ENCODE measurements around the gene EIF3K.
"Not testable (repeated sequence)": the region's sequence is repeated elsewhere in the genome, so short reads cannot be mapped to it uniquely, and the experiment has no call there.

Gene EIF3K

GRCh38 chr19:38618590-38619360, at the start of gene EIF3K:
TSS of gene EIF3K (plus strand) at chr19:38619188. CDS start at chr19:38619269, 81 bp downstream.
- Histone ChIP-seq H3K27me3 (ENCODE audit: control insufficient read depth, insufficient read depth, low read length) (no peaks in the 10 kb centered on the region), H3K9ac (ENCODE audit: low read length) (peak within 1 kb of the TSS; percentile 85), H3K36me3 (ENCODE audit: control insufficient read depth, insufficient read depth, low read length) (peaks cover 8% of the 10 kb centered on the region), H3K4me1 (ENCODE audit: control insufficient read depth, insufficient read depth, low read length) (peaks cover 17% of the 10 kb centered on the region), H3K9me3 (ENCODE audit: control insufficient read depth, low read length) (no peaks in the 10 kb centered on the region), H3K4me3 (ENCODE audit: low read length) (peak within 1 kb of the TSS; percentile 78)

GRCh38 chr19:38569368-38569983, 49.5 kb upstream of the EIF3K start:
- Histone ChIP-seq H3K9ac (ENCODE audit: low read length) (no peak overlapping the region), H3K27me3 (ENCODE audit: control insufficient read depth, insufficient read depth, low read length) (peaks cover 7% of the 10 kb centered on the region), H3K36me3 (ENCODE audit: control insufficient read depth, insufficient read depth, low read length) (no peaks in the 10 kb centered on the region), H3K4me1 (ENCODE audit: control insufficient read depth, insufficient read depth, low read length) (no peaks in the 10 kb centered on the region), H3K4me3 (ENCODE audit: low read length) (no peak overlapping the region), H3K9me3 (ENCODE audit: control insufficient read depth, low read length) (no peaks in the 10 kb centered on the region)

- Histone ChIP-seq H3K9ac (ENCODE audit: low read length) (no peak overlapping the region), H3K4me1 (ENCODE audit: control insufficient read depth, insufficient read depth, low read length) (no peaks in the 10 kb centered on the region), H3K36me3 (ENCODE audit: control insufficient read depth, insufficient read depth, low read length) (no peaks in the 10 kb centered on the region), H3K9me3 (ENCODE audit: control insufficient read depth, low read length) (no peaks in the 10 kb centered on the region), H3K27me3 (ENCODE audit: control insufficient read depth, insufficient read depth, low read length) (no peaks in the 10 kb centered on the region), H3K4me3 (ENCODE audit: low read length) (no peak overlapping the region)
These were observed 47.3 kb upstream of the EIF3K start for GRCh38 chr19:38571682-38572081.

GRCh38 chr19:38577826-38578225, 41.2 kb upstream of the EIF3K start:
- Histone ChIP-seq H3K4me1 (ENCODE audit: control insufficient read depth, insufficient read depth, low read length) (no peaks in the 10 kb centered on the region), H3K9ac (ENCODE audit: low read length) (no peak overlapping the region), H3K27me3 (ENCODE audit: control insufficient read depth, insufficient read depth, low read length) (no peaks in the 10 kb centered on the region), H3K4me3 (ENCODE audit: low read length) (no peak overlapping the region), H3K9me3 (ENCODE audit: control insufficient read depth, low read length) (no peaks in the 10 kb centered on the region), H3K36me3 (ENCODE audit: control insufficient read depth, insufficient read depth, low read length) (no peaks in the 10 kb centered on the region)

- H3K9me3 ChIP-seq (ENCODE audit: control insufficient read depth, low read length) = not testable (repeated sequence)
These were observed 39.7 kb upstream of the EIF3K start for GRCh38 chr19:38579304-38579703.

GRCh38 chr19:38580080-38580479, 38.9 kb upstream of the EIF3K start:
- no peaks in the 10 kb centered on the region for H3K9me3 ChIP-seq (ENCODE audit: control insufficient read depth, low read length)
- H3K9ac ChIP-seq (ENCODE audit: low read length) = no peak overlapping the region
- no peaks in the 10 kb centered on the region for H3K4me1 ChIP-seq (ENCODE audit: control insufficient read depth, insufficient read depth, low read length)
- H3K36me3 ChIP-seq (ENCODE audit: control insufficient read depth, insufficient read depth, low read length) = no peaks in the 10 kb centered on the region
- H3K4me3 ChIP-seq (ENCODE audit: low read length) = no peak overlapping the region
- no peaks in the 10 kb centered on the region for H3K27me3 ChIP-seq (ENCODE audit: control insufficient read depth, insufficient read depth, low read length)

More at GRCh38 chr19:38579304-38579703, 39.7 kb upstream of the EIF3K start:
- not testable (repeated sequence) for H3K4me3 ChIP-seq (ENCODE audit: low read length); H3K4me1 ChIP-seq (ENCODE audit: control insufficient read depth, insufficient read depth, low read length); H3K27me3 ChIP-seq (ENCODE audit: control insufficient read depth, insufficient read depth, low read length); H3K36me3 ChIP-seq (ENCODE audit: control insufficient read depth, insufficient read depth, low read length); H3K9ac ChIP-seq (ENCODE audit: low read length)

GRCh38 chr19:38583219-38583984, 35.6 kb upstream of the EIF3K start:
- Histone ChIP-seq H3K9me3 (ENCODE audit: control insufficient read depth, low read length) (no peaks in the 10 kb centered on the region), H3K36me3 (ENCODE audit: control insufficient read depth, insufficient read depth, low read length) (no peaks in the 10 kb centered on the region), H3K27me3 (ENCODE audit: control insufficient read depth, insufficient read depth, low read length) (no peaks in the 10 kb centered on the region), H3K4me3 (ENCODE audit: low read length) (no peak overlapping the region), H3K4me1 (ENCODE audit: control insufficient read depth, insufficient read depth, low read length) (no peaks in the 10 kb centered on the region), H3K9ac (ENCODE audit: low read length) (no peak overlapping the region)

GRCh38 chr19:38583985-38584305, 35.0 kb upstream of the EIF3K start:
- Histone ChIP-seq H3K9ac (ENCODE audit: low read length) (no peak overlapping the region), H3K27me3 (ENCODE audit: control insufficient read depth, insufficient read depth, low read length) (no peaks in the 10 kb centered on the region), H3K36me3 (ENCODE audit: control insufficient read depth, insufficient read depth, low read length) (no peaks in the 10 kb centered on the region), H3K9me3 (ENCODE audit: control insufficient read depth, low read length) (no peaks in the 10 kb centered on the region), H3K4me3 (ENCODE audit: low read length) (no peak overlapping the region), H3K4me1 (ENCODE audit: control insufficient read depth, insufficient read depth, low read length) (no peaks in the 10 kb centered on the region)

- H3K4me1 ChIP-seq (ENCODE audit: control insufficient read depth, insufficient read depth, low read length) = no peaks in the 10 kb centered on the region
- no peak overlapping the region for H3K4me3 ChIP-seq (ENCODE audit: low read length)
- H3K9ac ChIP-seq (ENCODE audit: low read length) = no peak overlapping the region
- no peaks in the 10 kb centered on the region for H3K9me3 ChIP-seq (ENCODE audit: control insufficient read depth, low read length)
- no peaks in the 10 kb centered on the region for H3K36me3 ChIP-seq (ENCODE audit: control insufficient read depth, insufficient read depth, low read length)
- no peaks in the 10 kb centered on the region for H3K27me3 ChIP-seq (ENCODE audit: control insufficient read depth, insufficient read depth, low read length)
These were observed 31.4 kb upstream of the EIF3K start for GRCh38 chr19:38587562-38587961.

- no peak overlapping the region for H3K4me3 ChIP-seq (ENCODE audit: low read length)
- H3K36me3 ChIP-seq (ENCODE audit: control insufficient read depth, insufficient read depth, low read length) = no peaks in the 10 kb centered on the region
- no peak overlapping the region for H3K9ac ChIP-seq (ENCODE audit: low read length)
- H3K9me3 ChIP-seq (ENCODE audit: control insufficient read depth, low read length) = no peaks in the 10 kb centered on the region
- no peaks in the 10 kb centered on the region for H3K4me1 ChIP-seq (ENCODE audit: control insufficient read depth, insufficient read depth, low read length)
- H3K27me3 ChIP-seq (ENCODE audit: control insufficient read depth, insufficient read depth, low read length) = no peaks in the 10 kb centered on the region
These were observed 30.9 kb upstream of the EIF3K start for GRCh38 chr19:38588041-38588440.

GRCh38 chr19:38592940-38593339, 26.0 kb upstream of the EIF3K start:
- H3K9me3 ChIP-seq (ENCODE audit: control insufficient read depth, low read length) = no peaks in the 10 kb centered on the region
- no peak overlapping the region for H3K9ac ChIP-seq (ENCODE audit: low read length)
- no peaks in the 10 kb centered on the region for H3K36me3 ChIP-seq (ENCODE audit: control insufficient read depth, insufficient read depth, low read length)
- peaks cover 7% of the 10 kb centered on the region for H3K27me3 ChIP-seq (ENCODE audit: control insufficient read depth, insufficient read depth, low read length)
- H3K4me3 ChIP-seq (ENCODE audit: low read length) = no peak overlapping the region
- H3K4me1 ChIP-seq (ENCODE audit: control insufficient read depth, insufficient read depth, low read length) = peaks cover 9% of the 10 kb centered on the region

Data from mucosa of stomach (tissue), 1 donor.